ENCODE measurements around the gene CARD6. TPM values are rescaled to one million over a fixed set of nuclear protein-coding genes. Genes with fewer than 3 reads are reported as not detected.

CARD6 gene
- polyA plus RNA-seq, 6 donors from 2014 or later = 1.4 to 3.6 (median 2.2) TPM

- peak overlapping the region in 2 of 6 donors; percentile 8 to 27 for H3K27ac Mint-ChIP-seq
- H3K36me3 Mint-ChIP-seq = peaks cover 27 to 40% of the 10 kb centered on the region in 2 donors
- peak overlapping the region in 1 of 8 donors; percentile 96 for H3K4me3 Mint-ChIP-seq
- no peaks in the 10 kb centered on the region for H3K9me3 Mint-ChIP-seq
- no peak for ATAC-seq (ENCODE audit: low read depth in 2 of 2)
- peaks cover 39 to 54% (median 50%) of the 10 kb centered on the region in 3 donors for H3K4me1 Mint-ChIP-seq
- DNase-seq = no peak
- no peaks in the 10 kb centered on the region for H3K27me3 Mint-ChIP-seq
Observed at GRCh38 chr5:40831346-40832210, 9.6 kb upstream of the CARD6 start.

- ATAC-seq (ENCODE audit: low read depth in 2 of 2) = no peak
- no peaks in the 10 kb centered on the region for H3K27me3 Mint-ChIP-seq
- peaks cover 23 to 40% of the 10 kb centered on the region in 2 donors for H3K36me3 Mint-ChIP-seq
- peaks cover 39 to 54% (median 50%) of the 10 kb centered on the region in 3 donors for H3K4me1 Mint-ChIP-seq
- H3K9me3 Mint-ChIP-seq = no peaks in the 10 kb centered on the region
- H3K27ac Mint-ChIP-seq = peak overlapping the region in 1 of 6 donors; percentile 97
- H3K4me3 Mint-ChIP-seq = peak overlapping the region in 2 of 8 donors; percentile 96 to 97
- no peak for DNase-seq
Observed at GRCh38 chr5:40832345-40832744, 8.8 kb upstream of the CARD6 start.

- H3K9me3 Mint-ChIP-seq = no peaks in the 10 kb centered on the region
- peak overlapping the region; percentile 97 to 99 (median 98) for H3K27ac Mint-ChIP-seq
- DNase-seq (no peak), ATAC-seq (ENCODE audit: low read depth in 2 of 2) (no peak)
- peaks cover 32 to 48% (median 47%) of the 10 kb centered on the region in 3 donors for H3K4me1 Mint-ChIP-seq
- H3K4me3 Mint-ChIP-seq = peak overlapping the region; percentile 93 to 99 (median 97)
- H3K27me3 Mint-ChIP-seq = no peaks in the 10 kb centered on the region
- H3K36me3 Mint-ChIP-seq = peaks cover 11 to 29% of the 10 kb centered on the region in 2 donors
Observed at GRCh38 chr5:40833712-40834229, 7.4 kb upstream of the CARD6 start.

- Mint-ChIP-seq H3K4me1 (peaks cover 27 to 44% (median 42%) of the 10 kb centered on the region in 3 donors), H3K9me3 (no peaks in the 10 kb centered on the region), H3K27ac (peak overlapping the region; percentile 97 to 99 (median 98)), H3K4me3 (peak overlapping the region; percentile 93 to 99 (median 97)), H3K36me3 (peaks cover 4 to 22% of the 10 kb centered on the region in 2 donors), H3K27me3 (no peaks in the 10 kb centered on the region)
- ATAC-seq (ENCODE audit: low read depth in 2 of 2) (peak; percentile 6 to 22), DNase-seq (peak; percentile 30)
Observed at GRCh38 chr5:40834391-40834848, 6.7 kb upstream of the CARD6 start.

GRCh38 chr5:40834849-40835787 is 6.0 kb upstream of the CARD6 start, which contains the start of gene RPL37:
TSS of gene RPL37 (minus strand) at chr5:40835222. CDS start at chr5:40835185, 37 bp downstream.
- H3K4me1 Mint-ChIP-seq = peaks cover 25 to 42% (median 40%) of the 10 kb centered on the region in 3 donors
- H3K9me3 Mint-ChIP-seq = no peaks in the 10 kb centered on the region
- H3K27me3 Mint-ChIP-seq = no peaks in the 10 kb centered on the region
- ATAC-seq (ENCODE audit: low read depth in 2 of 2) (peak; percentile 98), DNase-seq (peak; percentile 88)
- H3K27ac Mint-ChIP-seq = peak within 1 kb of the TSS; percentile 97 to 99 (median 98)
- H3K36me3 Mint-ChIP-seq = peaks cover 4 to 19% of the 10 kb centered on the region in 2 donors
- H3K4me3 Mint-ChIP-seq = peak within 1 kb of the TSS; percentile 93 to 99 (median 97)

GRCh38 chr5:40838086-40838485 is 3.1 kb upstream of the CARD6 start:
- ATAC-seq (ENCODE audit: low read depth in 2 of 2) (no peak), DNase-seq (no peak)
- peak overlapping the region in 1 of 6 donors; percentile 70 for H3K27ac Mint-ChIP-seq
- H3K4me1 Mint-ChIP-seq = peaks cover 22 to 44% (median 28%) of the 10 kb centered on the region in 3 donors
- H3K9me3 Mint-ChIP-seq = no peaks in the 10 kb centered on the region
- peaks cover 4 to 11% (median 5%) of the 10 kb centered on the region in 3 donors for H3K27me3 Mint-ChIP-seq
- H3K36me3 Mint-ChIP-seq = peaks cover 10 to 14% of the 10 kb centered on the region in 2 donors
- no peak overlapping the region for H3K4me3 Mint-ChIP-seq

- H3K36me3 Mint-ChIP-seq = peaks cover 8 to 9% of the 10 kb centered on the region in 2 donors
- H3K27ac Mint-ChIP-seq = peak overlapping the region in 1 of 6 donors; percentile 16
- peaks cover 9 to 13% (median 12%) of the 10 kb centered on the region in 3 donors for H3K4me1 Mint-ChIP-seq
- H3K9me3 Mint-ChIP-seq = no peaks in the 10 kb centered on the region
- peaks cover 4 to 17% (median 5%) of the 10 kb centered on the region in 3 donors for H3K27me3 Mint-ChIP-seq
- DNase-seq (no peak), ATAC-seq (ENCODE audit: low read depth in 2 of 2) (no peak)
- peak overlapping the region in 3 of 8 donors; percentile 37 to 97 (median 94) for H3K4me3 Mint-ChIP-seq
Observed at GRCh38 chr5:40842351-40842750, 1.2 kb downstream of the CARD6 start.

GRCh38 chr5:40844565-40844964 is 3.4 kb downstream of the CARD6 start:
- ATAC-seq (ENCODE audit: low read depth in 2 of 2) (no peak), DNase-seq (no peak)
- peaks cover 19 to 22% (median 20%) of the 10 kb centered on the region in 3 donors for H3K4me1 Mint-ChIP-seq
- H3K36me3 Mint-ChIP-seq = peaks cover 8 to 9% of the 10 kb centered on the region in 2 donors
- peaks cover 4 to 17% (median 5%) of the 10 kb centered on the region in 3 donors for H3K27me3 Mint-ChIP-seq
- no peaks in the 10 kb centered on the region for H3K9me3 Mint-ChIP-seq
- peak overlapping the region in 1 of 6 donors; percentile 51 for H3K27ac Mint-ChIP-seq
- no peak overlapping the region for H3K4me3 Mint-ChIP-seq

- DNase-seq (no peak), ATAC-seq (ENCODE audit: low read depth in 2 of 2) (no peak)
- no peak overlapping the region for H3K4me3 Mint-ChIP-seq
- H3K27me3 Mint-ChIP-seq = peaks cover 1 to 13% (median 2%) of the 10 kb centered on the region in 3 donors
- peaks cover 4 to 7% of the 10 kb centered on the region in 2 donors for H3K36me3 Mint-ChIP-seq
- H3K27ac Mint-ChIP-seq = no peak overlapping the region
- H3K4me1 Mint-ChIP-seq = peaks cover 18 to 20% (median 18%) of the 10 kb centered on the region in 3 donors
- H3K9me3 Mint-ChIP-seq = no peaks in the 10 kb centered on the region
Observed at GRCh38 chr5:40846371-40846770, 5.2 kb downstream of the CARD6 start.

- DNase-seq = no peak
- peaks cover 13 to 17% (median 14%) of the 10 kb centered on the region in 3 donors for H3K4me1 Mint-ChIP-seq
- no peak overlapping the region for H3K4me3 Mint-ChIP-seq
- peaks cover 0 to 9% (median 0%) of the 10 kb centered on the region in 3 donors for H3K27me3 Mint-ChIP-seq
- no peak for ATAC-seq (ENCODE audit: low read depth in 2 of 2)
- peak overlapping the region in 1 of 6 donors; percentile 11 for H3K27ac Mint-ChIP-seq
- peaks cover 0 to 5% of the 10 kb centered on the region in 2 donors for H3K36me3 Mint-ChIP-seq
- H3K9me3 Mint-ChIP-seq = no peaks in the 10 kb centered on the region
Observed at GRCh38 chr5:40847525-40847924, 6.4 kb downstream of the CARD6 start.

GRCh38 chr5:40853632-40854192 is 12.5 kb downstream of the CARD6 start:
- peaks cover 0 to 1% (median 0%) of the 10 kb centered on the region in 7 donors for H3K9me3 Mint-ChIP-seq
- peaks cover 10 to 13% (median 12%) of the 10 kb centered on the region in 3 donors for H3K4me1 Mint-ChIP-seq
- H3K36me3 Mint-ChIP-seq = peaks cover 0 to 5% of the 10 kb centered on the region in 2 donors
- H3K4me3 Mint-ChIP-seq = no peak overlapping the region
- DNase-seq = no peak
- peak overlapping the region in 1 of 6 donors; percentile 6 for H3K27ac Mint-ChIP-seq
- H3K27me3 Mint-ChIP-seq = no peaks in the 10 kb centered on the region
- ATAC-seq (ENCODE audit: low read depth in 2 of 2) = no peak

- no peaks in the 10 kb centered on the region for H3K4me1 Mint-ChIP-seq
- no peak for DNase-seq
- H3K36me3 Mint-ChIP-seq = peaks cover 8 to 9% of the 10 kb centered on the region in 2 donors
- H3K27ac Mint-ChIP-seq = no peak overlapping the region
- no peak for ATAC-seq (ENCODE audit: low read depth in 2 of 2)
- no peaks in the 10 kb centered on the region for H3K27me3 Mint-ChIP-seq
- H3K4me3 Mint-ChIP-seq = no peak overlapping the region
- peaks cover 4 to 14% (median 9%) of the 10 kb centered on the region in 7 donors for H3K9me3 Mint-ChIP-seq
Observed at GRCh38 chr5:40860711-40861110, 19.5 kb downstream of the CARD6 start.

Measured in naive B cell (primary cell).